GM23338 (cell line): ENCODE measurements around the gene CPEB2. TPM values are rescaled to one million over a fixed set of nuclear protein-coding genes. Genes with fewer than 3 reads are reported as not detected.

Experiments used
- ATAC-seq: fragments of 200-7000 bp; cut with Tn5 transposase; 3 replicates; pipeline ENCODE4 v1.9.1; 2020
- DNase-seq: peaks from one replicate; pipeline ENCODE4 v3.0.0-alpha.2; 2015; ENCODE audit warnings: low spot score
- H2AFZ ChIP-seq: fragments of 200-600 bp; sonication (generic); 2 replicates; pipeline ENCODE4 v1.8.0; 2016; ENCODE audit warnings: antibody characterized with exemption, mild to moderate bottlenecking, moderate library complexity
- H3F3A ChIP-seq: fragments of 200-600 bp; sonication (generic); replicated peaks from 2 replicates; pipeline ENCODE4 v1.8.0; 2017; ENCODE audit warnings: antibody characterized with exemption, mixed run types, low read depth
- H3K27ac ChIP-seq: fragments of 200-600 bp; sonication (generic); 2 replicates; pipeline ENCODE4 v1.6.1; 2016; ENCODE audit warnings: low read depth
- H3K27me3 ChIP-seq: fragments of 200-600 bp; sonication (generic); 2 replicates; pipeline ENCODE4 v1.8.0; 2016; ENCODE audit warnings: mild to moderate bottlenecking, mixed run types, moderate library complexity; ENCODE audit not compliant: insufficient read depth
- H3K36me3 ChIP-seq: fragments of 200-600 bp; sonication (generic); 2 replicates; pipeline ENCODE4 v1.8.0; 2016; ENCODE audit warnings: mild to moderate bottlenecking; ENCODE audit not compliant: insufficient read depth
- H3K4me1 ChIP-seq: fragments of 200-600 bp; sonication (generic); 2 replicates; pipeline ENCODE4 v1.8.0; 2016; ENCODE audit warnings: mild to moderate bottlenecking, moderate library complexity; ENCODE audit not compliant: insufficient read depth
- H3K4me2 ChIP-seq: fragments of 200-600 bp; sonication (generic); 2 replicates; pipeline ENCODE4 v1.7.1; 2017; ENCODE audit warnings: mixed run types
- H3K4me3 ChIP-seq: fragments of 200-600 bp; sonication (generic); 2 replicates; pipeline ENCODE4 v1.6.1; 2016; ENCODE audit warnings: mixed run types
- H3K79me2 ChIP-seq: fragments of 200-600 bp; sonication (generic); replicated peaks from 2 replicates; pipeline ENCODE4 v1.8.0; 2017; ENCODE audit warnings: mild to moderate bottlenecking; ENCODE audit not compliant: insufficient read depth
- H3K9me2 ChIP-seq: fragments of 200-600 bp; sonication (generic); 2 replicates; pipeline ENCODE4 v1.8.0; 2017; ENCODE audit not compliant: insufficient read depth
- H4K20me1 ChIP-seq: fragments of 200-600 bp; sonication (generic); replicated peaks from 2 replicates; pipeline ENCODE4 v1.8.0; 2017; ENCODE audit warnings: mild to moderate bottlenecking; ENCODE audit not compliant: insufficient read depth
- H3K27ac Mint-ChIP-seq: 2 replicates; pipeline ENCODE4 v1.8.0; 2020; ENCODE audit warnings: inconsistent platforms, mild to moderate bottlenecking, moderate library complexity, mixed read lengths
- H3K27me3 Mint-ChIP-seq: 3 replicates; pipeline ENCODE4 v1.8.0; 2022; ENCODE audit warnings: low read depth, mild to moderate bottlenecking, moderate library complexity, mixed read lengths, inconsistent platforms; ENCODE audit not compliant: insufficient read depth, poor library complexity
- H3K36me3 Mint-ChIP-seq: 3 replicates; pipeline ENCODE4 v1.8.0; 2021; ENCODE audit warnings: low read depth, mild to moderate bottlenecking, inconsistent platforms, moderate library complexity, mixed read lengths
- H3K4me1 Mint-ChIP-seq: 3 replicates; pipeline ENCODE4 v1.8.0; 2020; ENCODE audit warnings: mild to moderate bottlenecking, inconsistent platforms, mixed read lengths
- H3K4me3 Mint-ChIP-seq: 3 replicates; pipeline ENCODE4 v1.8.0; 2021; ENCODE audit warnings: moderate library complexity, mild to moderate bottlenecking, inconsistent platforms, mixed read lengths
- H3K9me3 Mint-ChIP-seq: 3 replicates; pipeline ENCODE4 v1.8.0; 2020; ENCODE audit warnings: moderate library complexity, mild to moderate bottlenecking, inconsistent platforms, mixed read lengths
- CREB1 ChIP-seq: fragments of 250-450 bp; sonication (Bioruptor Pico); IDR thresholded peaks from 2 replicates; pipeline ENCODE4 v1.5.0; 2020; ENCODE audit warnings: low read depth, mild to moderate bottlenecking, moderate library complexity
- EZH2phosphoT487 ChIP-seq: fragments of 200-600 bp; sonication (generic); IDR thresholded peaks from one replicate; pipeline ENCODE4 v1.8.1; 2018; ENCODE audit warnings: antibody characterized with exemption; ENCODE audit not compliant: unreplicated experiment
- NANOG ChIP-seq: IDR thresholded peaks from 2 replicates; pipeline ENCODE4 v1.6.1; 2016; ENCODE audit warnings: antibody characterized with exemption, borderline replicate concordance
- POLR2AphosphoS5 ChIP-seq: IDR thresholded peaks from 2 replicates; pipeline ENCODE4 v1.6.1; 2016; ENCODE audit warnings: antibody characterized with exemption, low read depth
- polyA plus RNA-seq: library from polyadenylated mRNA; unstranded; fragments of >200 nt; fragmentation: Nextera tagmentation; extraction: Ambion mirVana; gene quantifications from 2 replicates; pipeline ENCODE4 v1.2.1, GENCODE V29; 2016
- total RNA-seq: library from RNA; depleted of rRNA; stranded (reverse); fragments of >200 nt; shearing (Covaris generic); gene quantifications from 2 replicates; pipeline ENCODE4 v1.2.3, GENCODE V29; 2014
- TF ChIP-seq, protein P1 (sequence below): IDR thresholded peaks from one replicate; pipeline ENCODE4 v1.6.1; 2018; ENCODE audit warnings: antibody characterized with exemption; ENCODE audit not compliant: unreplicated experiment
- TF ChIP-seq, protein P2 (sequence below), 2 experiments: fragments of 200-600 bp in 1 of 2; sonication (generic) in 1 of 2; conservative IDR thresholded peaks; 2 replicates each; pipeline versions ENCODE4 v1.5.1 to v1.6.1; 2016 to 2017; ENCODE audit warnings: antibody characterized with exemption in 2 of 2, low read depth in 2 of 2, mild to moderate bottlenecking in 2 of 2, moderate library complexity in 1 of 2

CPEB2 gene
- total and polyA plus RNA-seq, 2 experiments from 2014 or later, result 0.66 to 2.4 TPM

GRCh38 chr4:14985843-14986242, 16.4 kb upstream of the CPEB2 start:
- Histone ChIP-seq H2AFZ (no peak overlapping the region), H3K79me2 (no peaks in the 10 kb centered on the region), H3K36me3 (no peaks in the 10 kb centered on the region), H3K4me2 (no peak overlapping the region), H4K20me1 (no peaks in the 10 kb centered on the region), H3K27ac (no peak overlapping the region), H3K27me3 (no peaks in the 10 kb centered on the region), H3F3A (no peaks in the 10 kb centered on the region), H3K9me2 (peaks cover 6% of the 10 kb centered on the region; the same call in 1 of the 2 replicates), H3K4me1 (no peaks in the 10 kb centered on the region; the same call in 1 of the 2 replicates), H3K4me3 (no peak overlapping the region)
- H3K27me3 Mint-ChIP-seq, result no peaks in the 10 kb centered on the region
- H3K27ac Mint-ChIP-seq, result no peak overlapping the region
- no peaks in the 10 kb centered on the region for H3K9me3 Mint-ChIP-seq
- no peak for TF ChIP-seq EZH2phosphoT487
- TF ChIP-seq, protein P1, sequence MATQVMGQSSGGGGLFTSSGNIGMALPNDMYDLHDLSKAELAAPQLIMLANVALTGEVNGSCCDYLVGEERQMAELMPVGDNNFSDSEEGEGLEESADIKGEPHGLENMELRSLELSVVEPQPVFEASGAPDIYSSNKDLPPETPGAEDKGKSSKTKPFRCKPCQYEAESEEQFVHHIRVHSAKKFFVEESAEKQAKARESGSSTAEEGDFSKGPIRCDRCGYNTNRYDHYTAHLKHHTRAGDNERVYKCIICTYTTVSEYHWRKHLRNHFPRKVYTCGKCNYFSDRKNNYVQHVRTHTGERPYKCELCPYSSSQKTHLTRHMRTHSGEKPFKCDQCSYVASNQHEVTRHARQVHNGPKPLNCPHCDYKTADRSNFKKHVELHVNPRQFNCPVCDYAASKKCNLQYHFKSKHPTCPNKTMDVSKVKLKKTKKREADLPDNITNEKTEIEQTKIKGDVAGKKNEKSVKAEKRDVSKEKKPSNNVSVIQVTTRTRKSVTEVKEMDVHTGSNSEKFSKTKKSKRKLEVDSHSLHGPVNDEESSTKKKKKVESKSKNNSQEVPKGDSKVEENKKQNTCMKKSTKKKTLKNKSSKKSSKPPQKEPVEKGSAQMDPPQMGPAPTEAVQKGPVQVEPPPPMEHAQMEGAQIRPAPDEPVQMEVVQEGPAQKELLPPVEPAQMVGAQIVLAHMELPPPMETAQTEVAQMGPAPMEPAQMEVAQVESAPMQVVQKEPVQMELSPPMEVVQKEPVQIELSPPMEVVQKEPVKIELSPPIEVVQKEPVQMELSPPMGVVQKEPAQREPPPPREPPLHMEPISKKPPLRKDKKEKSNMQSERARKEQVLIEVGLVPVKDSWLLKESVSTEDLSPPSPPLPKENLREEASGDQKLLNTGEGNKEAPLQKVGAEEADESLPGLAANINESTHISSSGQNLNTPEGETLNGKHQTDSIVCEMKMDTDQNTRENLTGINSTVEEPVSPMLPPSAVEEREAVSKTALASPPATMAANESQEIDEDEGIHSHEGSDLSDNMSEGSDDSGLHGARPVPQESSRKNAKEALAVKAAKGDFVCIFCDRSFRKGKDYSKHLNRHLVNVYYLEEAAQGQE, result no peak
- no peak for ATAC-seq
- H3K4me3 Mint-ChIP-seq, result no peak overlapping the region
- no peak for DNase-seq
- H3K4me1 Mint-ChIP-seq, result peaks cover 9% of the 10 kb centered on the region
- no peaks in the 10 kb centered on the region for H3K36me3 Mint-ChIP-seq

GRCh38 chr4:14987054-14987453, 15.2 kb upstream of the CPEB2 start:
- Histone ChIP-seq H4K20me1 (no peaks in the 10 kb centered on the region), H3K4me1 (no peaks in the 10 kb centered on the region; the same call in 1 of the 2 replicates), H3K4me2 (no peak overlapping the region), H2AFZ (no peak overlapping the region), H3K27me3 (no peaks in the 10 kb centered on the region), H3K79me2 (no peaks in the 10 kb centered on the region), H3K27ac (no peak overlapping the region), H3K4me3 (no peak overlapping the region), H3F3A (no peaks in the 10 kb centered on the region), H3K9me2 (no peaks in the 10 kb centered on the region), H3K36me3 (no peaks in the 10 kb centered on the region)
- ATAC-seq, result peak; percentile 80
- Mint-ChIP-seq H3K9me3 (no peaks in the 10 kb centered on the region), H3K4me1 (peaks cover 9% of the 10 kb centered on the region), H3K36me3 (no peaks in the 10 kb centered on the region), H3K27ac (no peak overlapping the region), H3K27me3 (no peaks in the 10 kb centered on the region), H3K4me3 (no peak overlapping the region)
- TF ChIP-seq POLR2AphosphoS5, result no peak
- TF ChIP-seq NANOG, result peak; percentile 26; the same call in 1 of the 2 replicates
- TF ChIP-seq, protein P2, sequence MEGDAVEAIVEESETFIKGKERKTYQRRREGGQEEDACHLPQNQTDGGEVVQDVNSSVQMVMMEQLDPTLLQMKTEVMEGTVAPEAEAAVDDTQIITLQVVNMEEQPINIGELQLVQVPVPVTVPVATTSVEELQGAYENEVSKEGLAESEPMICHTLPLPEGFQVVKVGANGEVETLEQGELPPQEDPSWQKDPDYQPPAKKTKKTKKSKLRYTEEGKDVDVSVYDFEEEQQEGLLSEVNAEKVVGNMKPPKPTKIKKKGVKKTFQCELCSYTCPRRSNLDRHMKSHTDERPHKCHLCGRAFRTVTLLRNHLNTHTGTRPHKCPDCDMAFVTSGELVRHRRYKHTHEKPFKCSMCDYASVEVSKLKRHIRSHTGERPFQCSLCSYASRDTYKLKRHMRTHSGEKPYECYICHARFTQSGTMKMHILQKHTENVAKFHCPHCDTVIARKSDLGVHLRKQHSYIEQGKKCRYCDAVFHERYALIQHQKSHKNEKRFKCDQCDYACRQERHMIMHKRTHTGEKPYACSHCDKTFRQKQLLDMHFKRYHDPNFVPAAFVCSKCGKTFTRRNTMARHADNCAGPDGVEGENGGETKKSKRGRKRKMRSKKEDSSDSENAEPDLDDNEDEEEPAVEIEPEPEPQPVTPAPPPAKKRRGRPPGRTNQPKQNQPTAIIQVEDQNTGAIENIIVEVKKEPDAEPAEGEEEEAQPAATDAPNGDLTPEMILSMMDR (conservative IDR thresholded peaks at IDR 0.05; ENCODE audit: low read depth in 2 of 2), result no peak
- TF ChIP-seq EZH2phosphoT487, result no peak
- TF ChIP-seq CREB1 (CRISPR knock-in tag), result no peak
- DNase-seq, result peak; percentile 19
